Stimulated activated CD4-positive, alpha-beta T cell treated with anti-CD3 and anti-CD28 coated beads, Interleukin-2, amount 100 ng/mL, for 4 hours (primary cell): ENCODE results near the gene TEKT2.

Experiments used
- DNase-seq: peaks from one replicate; pipeline ENCODE4 v3.0.0-alpha.2; 2020; ENCODE audit warnings: low read depth

The TEKT2 gene

DNA sequence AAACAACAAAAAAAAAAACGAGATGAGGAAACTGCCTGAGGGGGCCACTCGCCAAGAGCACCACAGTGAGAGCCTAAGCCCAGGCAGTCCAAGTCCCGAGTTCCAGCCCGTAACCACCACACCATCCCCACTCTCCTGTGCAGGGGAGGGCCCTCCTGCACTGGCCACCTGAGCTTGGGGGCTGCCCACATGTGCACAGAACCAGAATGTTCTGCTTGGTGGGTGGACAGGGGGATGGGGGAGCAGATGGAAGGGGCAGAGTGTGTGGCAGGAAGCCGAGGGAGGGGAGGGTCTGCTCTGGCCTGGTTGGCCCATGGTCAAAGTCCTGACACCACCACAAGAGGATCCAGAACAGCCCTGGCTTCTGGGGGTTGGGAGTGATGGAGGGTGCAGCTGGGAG, 22.4 kb downstream of the TEKT2 start:
- DNase-seq, result no peak

DNA sequence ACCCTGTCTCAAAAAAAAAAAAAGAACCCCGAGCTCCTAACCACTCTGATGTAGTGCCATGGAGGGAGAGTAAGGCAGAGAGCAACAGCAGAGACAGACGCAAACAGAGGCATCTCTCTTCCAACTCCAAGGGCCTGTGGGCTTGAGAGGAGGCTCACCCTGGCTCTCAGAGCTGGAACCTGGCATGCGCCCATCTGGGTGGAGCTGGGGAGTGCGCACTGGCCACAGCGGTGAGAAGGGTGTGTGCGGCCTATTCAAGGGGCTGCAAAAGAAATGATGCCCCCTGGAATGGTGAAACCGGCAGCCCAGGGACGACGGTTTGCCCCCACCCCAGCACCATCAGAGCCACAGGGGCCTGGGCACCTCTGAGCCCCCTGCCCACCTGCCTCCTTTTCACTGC, 23.5 kb downstream of the TEKT2 start:
- DNase-seq, result no peak

DNA sequence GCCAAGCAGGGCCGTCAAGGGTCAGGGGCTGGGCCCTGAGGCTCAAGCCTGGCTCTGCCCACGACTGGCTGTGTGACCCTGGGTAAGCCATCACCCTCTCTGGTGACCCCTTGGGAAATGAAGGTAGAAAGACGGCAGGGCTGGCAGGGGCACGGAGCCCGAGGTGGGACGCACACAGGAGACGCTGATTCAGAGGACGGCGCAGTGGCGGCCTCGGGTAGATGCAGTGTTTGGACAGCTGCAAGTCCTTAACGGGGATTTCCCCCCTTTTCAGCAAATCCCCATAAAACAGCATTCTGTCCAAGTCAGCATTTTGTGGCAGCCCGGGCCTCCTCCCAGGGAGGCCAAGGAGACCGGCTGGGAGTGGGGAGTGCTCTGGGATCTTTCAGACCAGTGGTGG, 24.4 kb downstream of the TEKT2 start:
- DNase-seq, result no peak

DNA sequence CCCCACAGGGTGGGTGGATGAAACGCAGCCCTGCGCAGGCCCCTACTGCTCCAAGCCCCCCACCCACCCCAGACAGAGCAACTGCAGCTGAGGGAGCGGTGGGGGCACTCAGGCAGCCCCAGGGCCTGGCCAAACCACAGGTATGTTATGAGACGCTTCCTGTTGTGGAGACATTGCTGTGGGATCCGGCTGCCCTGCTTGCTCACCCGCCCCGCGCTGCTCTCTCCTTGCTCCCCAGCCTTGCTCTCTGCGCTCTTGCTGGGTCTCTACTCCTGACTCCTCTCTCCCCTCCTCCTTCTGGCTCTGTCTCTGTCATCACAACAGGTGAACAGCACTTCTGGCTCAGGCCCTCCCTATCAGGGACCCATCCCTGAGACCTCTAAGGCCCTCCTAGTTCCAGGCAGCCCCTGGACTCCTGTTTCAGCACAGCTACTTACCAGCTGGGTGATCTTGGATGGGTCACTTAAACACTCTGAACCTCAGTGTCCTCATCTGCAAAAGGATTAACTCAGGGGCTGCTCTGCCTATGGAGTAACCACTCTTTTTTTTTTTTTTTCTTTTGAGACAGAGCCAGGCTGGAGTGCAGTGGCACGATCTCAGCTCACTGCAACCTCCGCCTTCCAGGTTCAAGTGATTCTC, 25.3 kb downstream of the TEKT2 start:
- no peak for DNase-seq

DNA sequence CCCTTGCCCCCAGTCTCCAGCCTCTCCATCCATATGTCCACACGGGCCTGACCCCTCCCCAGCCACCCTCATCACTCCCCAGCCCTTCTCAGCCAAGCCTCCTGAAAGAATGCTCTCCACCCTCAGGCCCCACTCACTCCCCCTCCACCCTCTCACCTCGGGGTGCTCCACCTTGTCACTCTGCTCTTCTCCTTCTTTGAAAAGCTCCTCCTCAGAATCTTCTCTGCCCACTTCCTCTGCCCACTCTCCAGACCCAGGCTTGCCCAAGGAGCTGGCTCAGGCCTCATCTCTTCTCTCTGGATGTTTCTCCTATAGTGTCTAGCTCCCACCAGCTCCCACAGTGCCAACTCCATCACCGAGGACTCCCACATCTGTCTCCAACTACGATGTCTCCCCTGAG, 27.3 kb downstream of the TEKT2 start:
- DNase-seq, result no peak

DNA sequence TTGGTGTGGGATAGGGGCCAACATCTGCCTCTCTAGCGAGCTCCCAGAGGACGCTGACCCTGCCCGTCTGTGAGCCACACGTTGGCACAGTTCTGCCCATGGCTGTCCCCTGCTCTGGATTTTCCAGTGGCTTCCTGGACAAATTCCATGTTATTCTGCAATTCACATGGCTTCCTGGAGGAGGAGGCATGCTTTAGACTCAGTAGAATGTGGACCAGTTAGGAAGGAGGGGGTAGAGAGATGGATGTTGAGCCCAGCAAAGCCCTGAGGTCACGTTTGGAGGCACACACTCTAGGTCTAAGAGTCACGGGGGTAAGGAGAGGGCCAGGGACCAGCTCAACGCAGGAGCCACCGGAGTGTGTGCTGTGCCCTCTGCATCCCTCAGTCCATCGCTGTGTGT, 28.9 kb downstream of the TEKT2 start:
- no peak for DNase-seq

DNA sequence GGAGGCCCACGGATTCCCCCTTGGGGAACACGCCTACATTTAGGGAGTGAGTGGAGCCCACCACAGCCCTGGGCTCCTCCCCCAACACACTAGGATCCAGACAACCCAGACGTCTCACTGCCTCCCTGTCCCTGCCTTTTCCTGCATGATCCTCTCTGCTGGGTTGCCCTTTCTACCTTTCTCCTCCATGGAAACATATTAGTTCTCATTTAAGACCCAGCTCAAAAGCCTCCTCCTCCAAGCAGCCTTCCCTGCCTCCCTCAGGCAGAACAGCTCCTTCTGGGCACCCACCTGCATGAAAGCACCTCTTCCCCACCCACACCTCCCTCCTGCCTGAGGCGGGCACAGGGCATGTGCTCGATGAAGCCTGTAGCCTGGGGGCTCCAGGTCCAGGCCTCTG, 30.5 kb downstream of the TEKT2 start:
- DNase-seq, result no peak

DNA sequence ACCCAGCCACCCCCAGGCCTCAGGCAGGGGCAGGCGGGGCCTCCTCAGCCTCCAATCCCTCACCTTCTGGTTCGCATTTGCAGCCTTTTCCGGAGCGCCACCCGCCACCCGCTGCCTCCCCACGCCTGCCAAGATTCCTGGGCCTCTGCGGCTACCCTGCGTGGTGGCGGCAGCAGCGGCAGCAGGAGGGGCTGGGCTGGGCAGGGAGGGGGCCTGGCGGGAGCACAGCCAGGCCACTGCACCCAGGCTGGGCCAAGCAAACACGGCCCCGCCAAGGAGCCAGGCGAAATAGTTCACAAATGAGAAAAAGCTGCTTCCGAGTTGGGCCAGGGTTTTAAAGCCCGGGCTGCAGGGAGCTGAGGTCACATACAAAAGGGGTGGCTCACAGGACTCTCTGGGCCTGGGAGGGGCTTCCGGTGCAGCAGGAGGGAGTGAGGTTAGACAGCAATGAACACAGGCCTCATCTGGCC, 31.3 kb downstream of the TEKT2 start:
- DNase-seq, result no peak

DNA sequence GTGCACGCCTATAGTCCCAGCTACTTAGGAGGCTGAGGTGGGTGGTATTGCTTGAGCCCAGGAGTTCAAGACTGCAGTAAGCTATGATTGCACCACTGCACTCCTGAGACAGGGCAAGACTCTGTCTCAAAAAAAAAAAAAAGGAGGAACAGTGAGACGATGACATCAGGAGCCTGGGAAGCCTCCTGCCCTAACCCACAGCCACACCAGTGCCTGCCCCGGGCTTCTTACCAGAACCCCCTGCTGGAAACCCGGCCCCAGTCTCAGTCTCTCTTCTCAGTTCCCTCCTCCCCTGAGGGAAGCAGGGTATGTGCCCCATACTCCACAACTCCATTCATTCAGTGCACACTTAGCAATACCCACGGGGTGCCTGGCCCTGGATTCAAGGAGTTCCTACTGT, 32.0 kb downstream of the TEKT2 start:
- no peak for DNase-seq

DNA sequence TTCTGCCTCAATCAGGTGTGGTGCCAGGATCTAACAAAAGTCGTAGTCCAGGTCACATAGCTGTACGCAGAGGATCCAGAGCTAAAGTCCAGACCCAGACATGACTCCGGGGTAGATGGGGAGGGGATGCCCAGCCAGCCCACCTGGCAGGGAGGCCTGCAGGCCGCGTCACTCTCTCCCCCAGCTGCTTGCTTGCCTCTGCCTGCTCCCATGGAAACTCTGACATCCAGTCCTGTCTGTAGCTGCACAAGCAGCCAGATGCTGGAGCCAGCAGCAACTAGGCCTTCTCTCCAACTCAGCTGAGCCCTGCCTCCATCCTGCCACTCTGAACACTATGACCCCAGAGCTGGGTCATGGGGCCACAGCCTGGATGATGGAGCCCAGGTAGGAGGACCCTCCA, 33.0 kb downstream of the TEKT2 start:
- no peak for DNase-seq

DNA sequence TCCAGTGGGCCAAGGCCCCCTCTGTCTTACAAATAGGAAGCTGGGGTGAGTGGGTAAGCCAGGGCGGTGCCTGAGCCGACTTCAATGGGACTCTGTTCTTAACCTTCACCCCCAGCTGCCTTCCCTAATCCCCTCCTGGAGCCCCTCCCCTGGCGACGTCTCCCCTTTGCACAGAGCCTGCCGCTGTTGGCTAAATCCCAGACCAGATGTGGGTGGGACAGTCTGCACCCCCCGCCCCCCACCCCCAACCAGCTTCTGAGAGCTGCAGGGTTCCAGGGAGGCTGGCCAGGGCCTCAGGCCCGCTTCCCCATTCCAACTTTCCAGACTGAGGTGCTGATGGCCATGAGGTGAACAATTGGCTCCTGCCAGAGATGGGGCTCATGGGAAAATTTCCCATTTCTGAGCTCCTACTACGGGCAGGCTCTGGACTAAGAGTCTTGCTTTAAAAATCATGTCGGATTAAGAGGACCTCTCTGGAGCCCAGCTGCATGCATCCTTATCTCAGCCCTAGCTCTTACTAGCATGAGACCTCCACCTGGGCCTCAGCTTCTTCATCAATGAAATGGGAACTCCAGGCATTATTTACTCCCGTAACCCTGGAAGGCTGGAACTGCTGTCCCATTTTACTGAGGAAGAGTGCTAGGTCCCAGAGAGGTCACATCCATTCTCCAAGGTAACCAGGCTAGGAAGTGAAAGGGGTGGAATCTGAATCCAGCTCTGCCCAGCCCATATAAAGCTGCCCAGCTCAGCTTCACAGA, 34.7 kb downstream of the TEKT2 start:
- DNase-seq, result no peak

DNA sequence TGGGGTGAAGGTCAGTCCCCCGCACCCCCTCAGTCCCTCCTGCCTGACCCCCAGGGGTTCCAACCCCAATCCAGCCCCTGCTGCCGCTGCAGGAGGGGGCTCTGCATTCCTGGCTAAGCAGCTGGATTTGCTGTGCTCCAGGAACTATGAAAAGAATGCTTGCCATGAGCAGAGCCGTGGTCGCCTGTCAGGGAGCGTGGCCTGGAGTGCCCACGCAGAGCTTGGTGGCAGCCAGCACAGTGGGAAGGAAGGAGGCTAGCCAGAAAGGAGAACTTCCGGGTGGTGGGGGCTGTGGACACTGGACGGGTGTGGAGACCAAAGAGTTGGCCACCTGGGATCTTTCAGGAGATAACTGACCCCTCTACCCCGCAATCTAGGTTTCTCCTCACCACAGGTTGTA, 35.6 kb downstream of the TEKT2 start:
- DNase-seq, result no peak

DNA sequence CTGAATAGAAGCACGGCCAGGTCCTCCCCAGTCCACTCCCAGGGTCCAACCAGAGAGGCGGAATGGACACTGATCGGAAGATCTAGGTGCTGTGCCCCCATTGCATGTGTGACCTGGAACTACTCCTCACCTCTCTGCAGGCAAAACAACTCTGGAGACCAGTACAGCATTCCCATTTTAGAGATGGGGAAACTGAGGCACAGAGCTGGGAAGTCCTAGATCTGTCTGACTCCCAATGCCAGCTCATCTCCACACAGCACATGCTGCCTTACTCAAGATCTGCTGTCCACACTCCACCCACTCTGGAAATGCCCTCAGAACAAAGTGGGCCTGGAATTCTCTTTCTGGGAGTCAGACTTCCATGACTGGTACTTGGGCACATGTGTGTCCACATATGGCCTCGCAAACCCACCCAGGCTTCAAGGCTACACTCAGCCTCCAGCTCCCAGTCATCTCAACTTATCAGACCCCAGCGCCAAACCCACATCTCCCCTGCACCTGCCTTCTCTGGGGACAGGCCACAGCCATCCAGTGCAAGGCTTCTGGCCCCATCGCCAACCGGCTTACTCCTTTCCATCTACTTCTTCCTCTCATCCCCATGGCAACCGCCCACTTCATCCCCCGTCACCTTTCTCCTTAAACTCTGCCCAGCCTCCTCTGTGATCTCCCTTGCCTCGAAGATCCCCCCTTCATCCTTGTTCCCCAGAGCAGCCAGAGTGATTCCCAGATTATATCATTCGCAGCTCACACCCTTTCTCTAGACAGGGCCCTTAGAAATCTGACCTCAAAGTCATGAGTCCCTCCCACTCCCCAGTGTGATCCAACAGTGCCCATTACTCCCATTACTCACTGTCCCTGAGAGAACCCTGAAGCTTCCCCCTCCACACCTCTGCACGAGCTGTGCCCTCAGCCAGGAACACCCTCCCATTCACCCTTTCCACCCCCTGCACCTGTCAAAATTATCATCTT, 38.5 kb downstream of the TEKT2 start:
- no peak for DNase-seq

DNA sequence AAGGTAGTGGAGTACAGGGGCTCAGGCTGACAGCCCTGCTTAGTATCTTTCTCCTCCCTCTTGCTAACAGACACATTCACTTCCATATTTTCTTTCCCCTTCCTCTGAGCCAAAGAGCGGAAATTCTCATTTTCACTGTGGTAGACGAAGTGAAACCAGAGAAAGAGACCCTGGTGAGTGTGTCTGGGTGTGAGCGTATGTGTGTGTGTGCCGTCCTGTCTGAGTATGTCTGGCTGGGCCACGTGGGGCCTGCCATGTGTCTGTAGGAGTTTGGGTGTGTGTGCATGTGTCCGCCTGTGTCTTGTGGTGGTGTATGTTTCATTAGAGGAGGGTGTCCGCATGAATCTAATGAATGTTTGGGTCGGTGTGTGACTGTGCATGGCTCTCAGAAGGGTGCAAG, 39.5 kb downstream of the TEKT2 start:
- no peak for DNase-seq

DNA sequence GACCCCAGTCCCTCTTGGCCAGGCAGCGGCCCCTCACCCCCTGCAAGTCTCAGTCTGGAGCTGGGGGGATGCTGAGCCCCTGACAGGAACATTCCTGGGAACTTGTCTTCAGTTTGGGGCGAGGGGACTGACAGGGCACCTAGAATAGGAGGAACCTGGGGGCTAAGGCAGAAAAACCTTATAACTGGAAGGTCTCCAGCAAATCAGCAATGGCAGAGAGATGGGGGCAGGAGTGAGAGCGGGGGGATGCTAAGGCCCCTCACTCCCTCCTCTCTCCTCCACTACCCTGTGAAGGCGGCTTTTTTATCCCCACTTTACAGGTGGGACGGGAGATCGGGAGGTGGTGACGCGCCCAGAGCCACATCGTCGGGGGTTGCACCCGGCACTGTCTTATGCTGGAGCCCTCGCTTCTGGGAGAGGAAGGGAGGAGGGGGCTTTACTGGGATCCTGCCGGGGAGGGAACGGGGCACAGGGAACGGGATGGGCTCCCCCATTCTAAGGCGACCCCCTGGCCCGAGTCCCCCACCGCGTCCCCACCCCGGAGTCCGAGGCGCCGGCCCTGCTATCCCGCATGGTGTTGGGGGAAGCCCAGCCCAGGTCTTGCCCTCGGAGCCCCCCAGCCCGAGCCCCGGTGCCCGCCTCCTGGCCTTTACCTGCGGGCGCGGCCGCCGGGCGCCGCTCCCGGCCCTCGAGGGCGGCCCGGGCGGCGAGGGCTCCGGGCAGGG, 40.7 kb downstream of the TEKT2 start:
- no peak for DNase-seq

DNA sequence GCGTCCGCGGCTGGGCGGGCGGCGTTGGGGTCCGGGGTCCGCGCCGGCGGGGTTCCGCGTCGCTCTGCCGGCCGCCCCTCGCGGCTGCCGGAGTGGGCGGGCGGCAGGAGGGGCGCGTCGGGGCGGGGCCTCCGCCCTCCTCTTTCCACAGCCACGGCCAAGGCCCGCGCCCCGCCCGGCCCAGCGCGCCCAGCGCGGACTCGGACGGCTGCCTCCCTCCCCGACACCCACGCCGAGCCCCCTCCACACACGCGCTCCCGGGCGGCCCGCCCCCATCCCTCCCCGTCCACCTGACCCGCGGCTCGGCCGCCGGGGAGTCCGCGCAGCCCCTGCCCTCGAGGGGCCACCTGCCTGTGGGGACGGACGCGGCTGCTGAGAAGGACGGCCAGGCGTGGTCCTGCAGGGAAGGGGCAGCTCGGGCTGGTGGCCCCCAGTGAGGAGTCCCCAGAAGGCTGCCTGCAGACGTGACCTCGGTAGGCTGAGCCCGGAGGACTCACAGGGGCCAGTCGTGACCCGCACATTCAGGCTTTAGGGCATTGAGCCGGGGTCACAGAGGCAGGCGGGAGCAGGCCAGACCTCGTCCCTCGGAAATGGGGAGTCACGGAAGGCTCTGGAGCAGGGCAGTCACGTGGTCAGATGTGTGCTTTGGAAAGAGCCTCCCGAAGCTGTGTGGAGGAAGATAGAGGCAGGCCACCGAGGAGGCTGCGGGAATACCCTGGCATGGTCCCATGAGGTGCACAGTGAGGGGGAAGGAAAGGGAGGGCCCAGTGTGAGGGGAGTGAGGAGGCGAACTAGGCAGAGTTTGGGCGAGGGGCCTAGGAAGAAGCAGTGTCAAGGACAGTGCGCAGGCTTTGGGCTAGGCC, 41.5 kb downstream of the TEKT2 start, which contains the start of gene COL8A2:
COL8A2 (minus strand) TSS at position 94 of the 863 bp plus-strand sequence. CDS start 24,980 bp downstream, outside the sequence.
- DNase-seq, result no peak

DNA sequence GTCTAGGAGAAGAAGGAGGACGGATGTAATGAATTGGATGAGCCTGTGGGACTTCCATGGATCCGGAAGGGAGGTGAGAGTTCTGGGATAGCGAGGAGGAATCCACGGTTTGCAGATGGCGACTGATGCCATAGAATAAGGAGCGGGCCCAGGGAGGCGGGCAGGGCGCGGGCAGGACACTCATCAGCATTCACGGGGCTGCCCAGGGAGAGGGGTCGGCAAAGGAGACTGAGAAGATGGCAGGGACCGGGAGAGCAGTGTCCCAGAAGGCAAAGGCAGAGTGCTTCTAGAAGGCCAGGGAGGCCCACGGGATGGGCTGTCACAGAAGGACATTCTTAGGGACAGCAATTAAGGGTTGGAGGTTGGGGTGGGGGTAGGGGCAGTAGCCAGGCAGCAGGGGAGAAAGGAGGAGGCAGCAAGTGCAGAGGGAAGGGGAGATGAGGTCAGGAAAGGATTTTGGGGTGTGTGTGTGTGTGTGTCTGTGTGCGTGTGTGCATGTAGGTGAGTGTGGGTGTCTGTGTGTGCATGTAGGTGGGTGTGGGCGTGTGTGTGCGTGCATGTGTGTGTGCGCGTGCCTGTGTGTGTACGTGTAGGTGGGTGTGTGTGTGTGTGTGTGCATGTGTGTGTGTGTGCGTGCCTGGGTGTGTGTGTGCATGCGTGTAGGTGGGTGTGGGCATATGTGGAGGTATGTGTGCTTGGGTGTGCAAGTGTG, 42.3 kb downstream of the TEKT2 start:
- DNase-seq, result no peak

DNA sequence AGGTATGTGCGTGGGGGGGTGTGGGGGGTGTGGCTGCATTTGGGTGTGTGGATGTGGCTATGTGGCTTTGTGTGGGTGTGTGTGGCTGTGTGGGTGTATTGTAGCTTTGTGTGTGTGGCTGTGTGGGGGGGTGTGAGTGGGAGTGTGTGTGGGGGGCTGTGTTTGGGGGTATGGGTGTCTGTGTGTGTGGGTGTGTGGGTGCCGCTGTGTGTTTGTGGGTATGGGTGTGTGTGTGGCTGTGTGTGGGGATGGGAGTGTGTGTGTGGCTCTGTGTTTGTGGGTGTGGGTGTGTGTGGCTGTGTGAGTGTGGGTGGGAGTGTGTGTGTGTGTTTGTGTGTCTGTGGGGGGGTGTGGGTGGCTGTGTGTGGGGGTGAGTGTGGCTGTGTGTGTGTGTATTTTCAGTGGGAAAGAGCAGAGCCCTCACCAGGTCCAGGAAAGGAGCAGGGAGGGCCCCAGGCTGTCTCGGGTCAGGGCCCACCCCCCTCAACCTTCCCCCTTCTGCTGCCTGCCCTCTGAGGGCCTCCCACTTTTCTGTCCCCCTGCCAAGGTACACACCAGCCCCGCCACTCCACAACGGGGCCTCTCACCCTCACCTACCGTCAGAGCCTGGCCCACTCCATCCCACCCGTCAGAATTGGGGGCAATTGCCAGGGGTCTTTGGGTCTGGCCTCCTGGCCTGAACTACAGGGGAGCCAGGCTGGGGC, 43.1 kb downstream of the TEKT2 start:
- peak; percentile 24 for DNase-seq

DNA sequence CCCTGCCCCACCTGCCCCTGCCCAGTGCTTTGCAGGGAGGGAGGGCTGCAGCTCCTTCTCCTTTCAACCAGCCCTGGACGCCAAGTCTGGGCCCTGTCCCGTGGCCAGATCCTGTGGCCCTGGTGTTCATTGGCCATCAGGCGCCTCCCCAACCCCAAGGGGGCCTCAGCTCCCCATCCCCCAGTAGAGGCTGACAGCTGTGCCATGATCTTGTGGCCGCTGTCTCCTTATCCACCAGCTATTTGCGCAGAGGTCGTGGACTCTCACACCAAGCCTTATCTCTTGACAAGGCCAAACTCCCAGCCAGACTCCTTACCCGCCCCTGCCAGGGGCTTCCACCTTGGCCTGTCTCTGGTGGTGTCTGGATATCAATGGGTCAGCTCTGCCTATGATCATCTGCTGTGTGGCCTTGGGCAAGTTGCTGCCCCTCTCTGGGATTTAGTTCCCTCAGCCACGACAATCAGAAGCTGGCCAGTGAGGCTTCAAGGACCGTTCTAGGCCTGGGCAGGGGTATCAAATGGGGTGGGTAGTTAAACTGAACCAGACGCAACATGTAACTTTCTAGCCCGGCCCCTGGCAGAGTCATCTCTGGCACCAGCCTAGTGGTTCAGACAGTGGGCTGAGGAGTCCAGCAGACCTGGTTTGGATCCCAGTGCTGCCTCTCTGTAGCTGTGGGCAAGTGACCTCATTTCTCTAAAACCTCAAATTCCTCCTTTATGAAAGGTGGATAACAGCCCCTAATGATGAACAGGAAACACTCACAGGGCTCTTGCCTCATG, 44.4 kb downstream of the TEKT2 start:
- no peak for DNase-seq
